Measurements from ENCODE around the gene HHIPL1. TPM values are rescaled to one million over a fixed set of nuclear protein-coding genes. Genes with fewer than 3 reads are reported as not detected.

HHIPL1 gene
- total and polyA plus RNA-seq, 2 of the 8 experiments (the other 6 are each of a cell fraction or from before 2014, with no cell fraction given), result 1.5 to 2.6 TPM

DNA sequence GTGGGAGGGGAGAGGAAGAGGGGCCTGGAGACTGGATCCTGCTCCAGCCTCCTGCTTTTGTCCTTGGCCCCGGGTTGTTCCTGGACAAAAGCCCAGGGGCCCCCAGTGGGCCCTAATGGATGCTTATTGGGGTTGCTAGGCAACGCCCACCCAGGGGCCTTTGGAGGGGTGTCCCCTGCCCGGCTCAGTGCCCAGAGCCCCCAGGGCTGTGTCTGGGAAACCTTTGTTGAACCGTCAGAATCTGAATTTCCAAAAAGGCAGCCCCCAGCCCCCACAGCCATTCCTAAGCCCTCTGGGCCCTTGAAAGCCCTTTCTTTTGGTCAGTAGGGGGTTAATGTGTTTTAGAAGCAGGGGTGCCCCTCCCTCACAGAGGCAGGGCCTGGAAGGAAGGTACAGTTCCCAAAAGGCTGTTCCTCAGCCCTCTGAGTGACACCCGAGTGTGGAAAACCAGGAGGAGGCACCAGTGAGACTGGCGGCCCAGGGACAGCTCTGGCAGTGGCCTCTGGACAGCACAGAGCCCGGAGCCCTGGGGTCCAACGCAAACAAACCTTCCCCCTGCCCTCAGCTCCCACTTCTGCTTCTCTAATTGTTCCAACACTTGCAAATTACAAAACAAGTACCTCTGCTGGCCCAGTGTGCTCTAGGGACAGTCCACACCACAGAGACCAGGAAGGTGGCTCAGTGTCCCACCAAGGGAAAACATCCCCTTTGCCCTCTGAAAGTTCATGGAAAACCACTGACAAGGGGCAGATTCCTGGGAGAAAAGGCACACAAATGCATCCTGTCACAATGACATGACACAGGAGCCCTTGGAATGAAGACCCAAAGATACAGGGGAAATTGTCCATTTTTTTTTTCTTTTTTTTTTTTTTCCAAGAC, 19.4 kb downstream of the HHIPL1 start (continued):
- TF ChIP-seq HDAC2 (IDR thresholded peaks at IDR 0.05; ENCODE audit: borderline replicate concordance in 1 of 2, low read depth in 2 of 2, low read length in 2 of 2) (peak in 1 of 2 experiments; percentile 90; a peak in 1 of 4 replicates), NANOG (IDR thresholded peaks at IDR 0.05; ENCODE audit: insufficient read depth, low read depth, low read length, poor library complexity, severe bottlenecking) (peak; percentile 98), EP300 (IDR thresholded peaks at IDR 0.05; ENCODE audit: borderline replicate concordance in 1 of 2, low read depth in 2 of 2, low read length in 2 of 2) (peak; percentile 8 to 93; a peak in 2 of 3 replicates), CHD7 (IDR thresholded peaks at IDR 0.05; ENCODE audit: insufficient replicate concordance, low read length) (peak; percentile 15), SIRT6 (IDR thresholded peaks at IDR 0.05; ENCODE audit: low read length) (no peak), KDM5A (IDR thresholded peaks at IDR 0.05; ENCODE audit: low read length) (no peak), YY1 (IDR thresholded peaks at IDR 0.05; ENCODE audit: low read depth, low read length) (peak; percentile 77; the same call in 1 of the 2 replicates), RAD21 (IDR thresholded peaks at IDR 0.05 in 1 of 2, conservative IDR thresholded peaks at IDR 0.05 in 1 of 2; ENCODE audit: low read depth in 2 of 2, low read length in 2 of 2) (peak in 1 of 2 experiments; percentile 38; a peak in 1 of 4 replicates)

All from H1 (cell line).